NCI-H510A (cell line): ENCODE data around the gene RPRD2.

ENCODE experiments used
- DNase-seq: peaks from one replicate; lab custom pipeline; 2025; lab: John Stamatoyannopoulos, UW

RPRD2 gene

GRCh38 chr1:150472601-150473200 lies 108.8 kb downstream of the RPRD2 start:
- DNase-seq = no peak

DNA sequence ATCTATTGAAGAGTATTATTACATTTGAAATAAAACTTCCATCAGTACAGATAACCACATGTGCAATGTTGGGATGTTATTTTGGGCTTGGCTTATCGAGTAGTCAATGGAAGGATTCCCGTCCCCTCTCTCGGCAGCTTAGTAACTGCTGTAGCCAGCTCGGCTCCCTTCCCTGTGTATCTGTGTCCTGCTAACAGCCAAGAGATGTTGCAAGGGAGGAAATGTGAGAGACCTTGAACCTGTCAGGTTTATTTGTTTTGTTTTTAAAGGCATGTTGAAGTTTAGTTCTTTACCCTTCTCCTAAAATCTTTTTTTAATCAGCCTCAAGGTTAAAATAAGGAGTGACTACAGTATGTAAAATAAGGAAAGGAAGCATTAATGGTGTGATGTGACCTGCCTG lies 109.7 kb downstream of the RPRD2 start:
- DNase-seq = no peak

DNA sequence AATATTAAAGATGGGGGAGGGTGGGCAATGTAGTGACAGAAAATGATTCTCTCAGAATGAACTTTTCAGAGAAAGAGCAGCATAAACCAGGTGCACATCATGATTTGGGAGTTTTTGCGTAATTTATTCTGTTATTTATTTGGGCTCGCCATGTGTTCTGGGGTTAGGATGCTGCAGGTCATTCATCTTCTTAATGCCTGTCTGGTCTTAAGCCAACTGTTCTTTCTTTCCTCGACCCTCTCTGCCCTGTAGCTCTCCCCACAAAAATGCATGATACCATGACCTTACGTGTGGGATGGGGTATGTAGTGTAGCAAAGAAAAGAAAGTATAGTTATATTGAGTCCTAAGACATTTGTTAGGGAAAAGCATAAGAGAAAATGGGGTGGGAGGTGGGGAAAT lies 110.9 kb downstream of the RPRD2 start:
- no peak for DNase-seq

- no peak for DNase-seq
These were observed 112.8 kb downstream of the RPRD2 start for GRCh38 chr1:150476754-150477153.

DNA sequence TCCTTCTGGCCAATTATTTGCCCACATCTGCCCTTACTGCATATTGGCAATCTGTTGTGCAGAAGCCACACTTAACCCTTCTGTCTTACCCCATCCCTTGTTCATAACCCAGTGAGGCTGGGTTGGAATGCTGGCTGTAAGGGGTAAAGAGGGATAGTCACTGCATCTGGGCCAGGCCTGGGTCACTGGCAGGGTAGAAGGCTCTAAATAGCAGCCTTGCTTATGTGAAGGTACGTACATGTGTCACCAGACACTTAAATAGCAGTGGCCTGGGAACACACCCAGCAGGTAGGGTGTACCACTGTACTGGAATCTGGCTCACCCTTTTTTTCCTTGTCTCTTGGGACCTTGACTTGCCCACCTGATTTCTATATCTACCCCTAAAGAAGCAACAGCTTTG lies 113.4 kb downstream of the RPRD2 start:
- DNase-seq = no peak

DNA sequence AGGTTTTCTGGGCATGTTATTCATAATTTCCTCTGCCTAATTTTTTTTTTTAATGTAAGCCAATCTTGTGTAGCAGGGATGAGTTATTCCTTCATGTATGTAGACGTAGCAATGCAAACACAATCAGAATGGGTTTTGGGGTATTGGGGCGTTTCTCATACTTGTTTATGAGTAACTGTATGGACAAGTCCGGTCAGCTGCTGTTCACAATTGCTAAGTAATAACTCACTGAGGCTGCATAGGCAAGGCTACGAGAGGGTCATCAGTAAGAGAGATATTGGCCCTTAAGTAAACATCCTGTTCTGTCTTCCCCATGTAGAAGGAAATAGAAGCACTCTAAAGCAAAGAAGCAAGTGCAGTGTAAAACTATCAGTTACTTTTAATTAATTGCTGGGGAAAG lies 113.8 kb downstream of the RPRD2 start:
- no peak for DNase-seq

DNA sequence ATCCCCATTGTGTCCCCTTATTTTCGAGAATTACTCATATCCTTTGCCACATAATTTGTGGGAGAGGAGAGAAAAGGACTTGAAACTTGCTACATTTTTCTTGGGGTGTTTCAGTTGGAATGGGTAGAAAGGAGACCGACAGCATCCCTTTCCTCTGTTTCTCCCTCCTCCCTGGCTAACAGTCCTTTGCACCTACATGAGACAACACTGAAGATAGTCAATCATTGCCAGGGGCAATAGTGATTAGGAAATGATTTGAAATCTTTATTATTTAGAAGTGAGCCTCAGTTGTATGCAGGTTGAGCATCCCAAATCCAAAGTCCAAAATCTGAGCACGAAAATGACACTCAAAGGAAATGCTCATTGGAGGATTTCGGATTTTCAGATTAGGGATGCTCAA lies 115.4 kb downstream of the RPRD2 start:
- DNase-seq = no peak

DNA sequence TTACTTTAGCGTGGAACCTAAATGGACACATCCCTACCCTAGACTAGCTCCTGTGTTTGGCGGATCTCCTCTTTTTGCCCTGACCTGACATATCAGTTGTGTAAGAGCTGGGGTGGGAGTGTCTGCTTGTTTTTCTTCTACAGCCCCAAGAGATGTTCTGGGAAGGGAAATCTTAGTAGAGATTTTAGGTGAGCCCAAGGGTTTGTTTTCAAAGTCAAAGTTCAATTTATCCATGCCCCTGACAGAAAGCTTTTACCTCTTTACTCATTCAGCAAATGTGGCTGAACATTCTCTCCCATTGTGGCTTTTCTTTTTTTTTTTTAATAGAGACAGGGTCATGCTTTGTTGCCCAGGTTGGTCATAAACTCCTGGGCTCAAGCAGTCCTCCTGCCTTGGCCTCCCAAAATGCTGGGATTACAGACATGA lies 116.0 kb downstream of the RPRD2 start:
- no peak for DNase-seq

DNA sequence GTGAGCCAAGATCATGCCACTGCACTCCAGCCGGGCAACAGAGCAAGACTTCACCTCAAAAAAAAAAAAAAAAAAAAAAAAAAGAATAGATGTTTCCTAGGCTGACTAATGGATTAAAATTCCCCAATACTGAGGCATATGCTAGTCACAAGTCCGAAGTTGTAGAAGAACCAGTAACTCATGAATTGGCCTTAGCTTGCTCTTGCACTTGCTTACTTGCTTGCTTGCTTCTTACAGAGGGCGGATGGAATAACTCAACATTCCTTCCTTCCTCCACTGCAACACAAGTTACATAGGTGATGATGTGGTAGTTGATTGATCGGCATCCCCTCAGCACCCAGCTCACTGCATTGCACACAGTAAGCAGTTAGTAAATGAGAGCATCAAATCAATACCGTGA lies 120.5 kb downstream of the RPRD2 start:
- no peak for DNase-seq

DNA sequence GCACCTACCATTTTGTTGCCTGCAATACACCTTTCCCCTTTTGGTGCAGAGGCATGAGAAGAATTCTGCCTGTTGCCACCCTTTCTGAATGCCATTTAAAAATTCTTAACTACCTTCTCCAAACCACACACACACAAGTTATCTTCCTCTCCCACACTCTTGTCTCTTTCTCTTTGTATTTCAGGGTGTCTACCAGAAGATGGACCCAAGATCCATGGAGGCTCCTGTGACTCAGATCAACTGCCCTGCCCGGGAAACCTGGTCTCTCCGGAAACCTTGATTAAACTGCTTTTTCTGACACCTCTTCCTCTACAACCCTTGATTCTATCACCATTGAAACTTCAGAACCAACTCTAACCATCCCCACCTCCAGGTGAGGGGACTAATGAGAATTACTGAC lies 120.9 kb downstream of the RPRD2 start:
- no peak for DNase-seq

DNA sequence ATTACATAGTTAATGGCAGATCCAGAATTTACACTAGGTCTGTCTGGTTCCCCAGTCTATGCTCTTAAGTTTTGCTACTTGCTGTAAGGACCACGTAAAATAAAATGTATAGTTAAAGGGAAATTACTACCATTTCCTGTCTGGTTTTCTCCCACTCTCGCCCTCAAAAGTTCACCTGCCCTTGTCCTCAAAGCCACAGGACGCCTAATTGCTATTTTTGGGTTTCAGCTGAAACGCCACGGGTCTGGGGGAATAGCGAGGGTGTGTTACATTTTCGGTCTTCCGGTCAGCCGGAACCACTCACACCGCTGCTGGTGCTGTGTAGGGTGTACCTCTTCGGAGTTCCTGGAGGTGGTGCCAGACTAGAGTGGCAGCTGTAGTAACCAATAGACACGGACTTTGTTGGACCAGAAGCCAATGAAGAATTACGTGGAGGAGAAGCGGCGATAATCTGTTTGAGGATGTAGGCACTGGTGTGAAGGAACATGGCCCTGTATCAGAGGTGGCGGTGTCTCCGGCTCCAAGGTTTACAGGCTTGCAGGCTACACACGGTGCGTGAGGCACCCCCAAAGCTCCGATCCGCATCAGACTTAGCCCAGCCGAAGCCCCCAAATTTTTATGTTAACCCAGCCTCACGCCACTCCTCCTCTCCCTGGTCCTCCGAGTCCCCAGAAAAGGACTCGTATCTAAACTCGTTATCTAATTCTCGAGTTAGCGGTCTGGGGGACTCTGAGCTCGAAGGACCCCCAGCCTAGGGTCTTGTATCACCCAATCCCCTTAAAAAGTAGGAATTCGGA lies 123.2 kb downstream of the RPRD2 start, which contains the start of gene TARS2:
TSS of gene TARS2 (plus strand) at position 454 of the 797 bp plus-strand sequence. CDS start at position 486, 32 bp downstream.
- DNase-seq = peak; percentile 87

GRCh38 chr1:150487763-150488115 lies 123.8 kb downstream of the RPRD2 start:
- no peak for DNase-seq

DNA sequence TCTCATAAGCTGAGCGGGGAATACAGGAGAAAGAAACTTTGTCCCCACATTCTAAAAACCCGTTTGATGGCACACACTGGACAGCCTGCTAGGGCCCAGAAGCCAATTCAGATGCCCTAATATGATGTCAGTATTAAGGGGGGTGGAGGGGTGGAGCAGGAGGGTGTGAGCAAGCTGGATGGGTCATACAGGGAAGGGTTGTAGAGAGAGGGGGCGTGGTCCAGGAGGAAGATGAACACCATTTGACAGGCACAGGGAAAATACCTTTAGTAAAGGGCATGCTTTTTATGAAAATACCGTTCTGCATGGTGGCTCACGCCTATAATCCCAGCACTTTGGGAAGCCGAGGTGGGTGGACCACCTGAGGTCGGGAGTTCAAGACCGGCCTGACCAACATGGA lies 129.2 kb downstream of the RPRD2 start:
- no peak for DNase-seq

GRCh38 chr1:150498342-150498741 lies 134.4 kb downstream of the RPRD2 start:
- DNase-seq = no peak

- no peak for DNase-seq
These were observed 141.5 kb downstream of the RPRD2 start for GRCh38 chr1:150505431-150505830.

DNA sequence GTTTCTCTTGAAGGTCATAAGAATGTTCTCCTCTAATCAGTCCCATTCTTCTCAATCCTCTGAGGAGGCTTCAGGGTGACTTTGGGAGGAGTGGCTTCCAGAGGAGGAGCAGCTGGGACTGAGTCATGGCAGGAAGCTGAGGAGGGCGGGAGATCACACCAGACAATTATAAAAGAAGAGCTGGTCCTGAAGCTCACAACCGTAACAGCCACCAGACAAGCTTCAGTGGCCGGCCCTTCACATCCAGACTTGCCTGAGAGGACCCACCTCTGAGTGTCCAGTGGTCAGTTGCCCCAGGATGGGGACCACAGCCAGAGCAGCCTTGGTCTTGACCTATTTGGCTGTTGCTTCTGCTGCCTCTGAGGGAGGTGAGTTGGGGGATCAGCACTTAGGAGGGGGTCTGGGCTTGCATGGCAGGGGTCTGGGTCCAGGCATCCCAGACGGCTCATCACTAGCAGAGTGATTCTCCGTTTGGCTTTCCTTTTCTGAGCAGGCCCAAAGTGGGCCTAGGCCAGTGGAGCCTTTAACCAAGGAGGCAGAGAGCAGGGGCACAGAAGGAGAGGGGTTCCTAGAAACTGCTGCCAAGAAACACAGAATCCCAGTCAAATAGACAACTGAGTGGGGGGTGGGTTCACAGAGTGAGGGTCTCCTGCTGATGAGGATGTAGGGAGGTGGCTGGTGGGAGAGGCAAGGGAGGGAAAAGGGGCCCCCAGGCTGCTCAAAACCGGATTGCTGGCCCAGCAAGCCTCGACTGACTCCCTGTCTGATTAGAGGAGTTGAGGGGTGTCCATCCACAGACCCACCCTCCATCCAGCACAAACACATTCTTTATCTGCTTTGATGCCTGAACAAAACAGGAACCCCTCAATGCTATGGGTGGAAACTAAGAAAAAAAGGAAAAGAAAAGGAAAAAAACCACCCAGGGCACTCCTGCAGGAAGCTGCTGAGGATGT lies 144.2 kb downstream of the RPRD2 start, which contains the start of gene ECM1:
TSS of gene ECM1 (plus strand) at position 198 of the 953 bp plus-strand sequence. CDS start at position 299, 101 bp downstream.
- no peak for DNase-seq

DNA sequence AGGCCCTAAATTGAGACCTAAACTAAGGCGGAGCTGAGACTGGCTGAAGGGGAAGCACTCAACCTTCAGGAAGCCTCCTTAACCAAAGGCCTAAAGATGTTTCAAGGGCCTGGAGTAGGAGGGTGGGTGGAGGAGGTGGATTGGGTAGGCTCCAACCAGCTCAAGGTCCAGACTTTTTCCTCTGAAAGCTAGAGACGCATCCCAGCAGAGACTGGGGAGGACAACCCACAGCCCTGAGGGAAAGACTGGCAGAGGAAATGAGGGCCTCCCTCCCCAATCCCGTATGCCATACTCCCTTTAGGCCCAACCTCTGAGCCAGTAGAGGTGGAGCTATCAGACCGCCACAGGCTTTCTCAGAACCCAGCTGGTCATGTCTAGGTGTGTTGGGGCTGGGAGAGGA lies 145.0 kb downstream of the RPRD2 start:
- DNase-seq = no peak

- DNase-seq = peak; percentile 65
These were observed 147.6 kb downstream of the RPRD2 start for GRCh38 chr1:150511551-150511950.

GRCh38 chr1:150511985-150512660 lies 148.2 kb downstream of the RPRD2 start:
- DNase-seq = no peak

- DNase-seq = no peak
These were observed 148.9 kb downstream of the RPRD2 start for GRCh38 chr1:150512846-150513245.

DNA sequence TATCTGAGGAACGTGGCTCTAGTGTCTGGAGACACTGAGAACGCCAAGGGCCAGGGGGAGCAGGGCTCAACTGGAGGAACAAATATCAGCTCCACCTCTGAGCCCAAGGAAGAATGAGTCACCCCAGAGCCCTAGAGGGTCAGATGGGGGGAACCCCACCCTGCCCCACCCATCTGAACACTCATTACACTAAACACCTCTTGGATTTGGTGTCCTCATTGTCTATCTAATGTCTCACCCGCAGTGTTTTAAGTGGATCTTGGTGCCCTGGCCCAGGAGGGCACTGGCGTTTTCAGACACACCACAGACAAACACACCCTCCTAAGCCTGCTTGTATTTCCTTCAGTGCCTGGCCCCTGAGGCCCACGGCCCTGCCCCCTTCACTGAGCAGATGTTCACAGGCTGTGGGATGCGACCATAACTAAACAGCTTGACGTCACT lies 149.4 kb downstream of the RPRD2 start:
- no peak for DNase-seq

DNA sequence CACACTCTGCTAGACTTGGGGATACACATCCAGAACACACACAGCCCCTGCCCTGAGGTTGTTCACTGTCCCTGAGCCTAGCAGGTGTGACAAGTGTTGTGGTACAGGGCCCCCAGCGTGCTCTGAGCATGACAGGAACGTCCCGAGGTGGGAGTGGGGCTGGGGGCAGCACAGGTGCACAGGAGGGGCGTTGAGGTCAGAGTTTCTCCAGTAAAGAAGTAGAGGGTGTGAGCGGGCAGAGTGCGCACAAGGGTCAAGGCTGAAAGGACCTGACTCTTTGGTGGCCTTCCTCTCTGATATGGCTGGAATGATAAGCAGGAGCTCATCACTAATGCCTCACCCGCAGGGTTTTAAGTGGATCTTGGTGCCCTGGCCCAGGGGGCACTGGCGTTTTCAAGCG lies 150.3 kb downstream of the RPRD2 start:
- DNase-seq = no peak
